Measurements from ENCODE around the gene ISCA1.

- TF ChIP-seq POLR2AphosphoS5 (IDR thresholded peaks at IDR 0.05; ENCODE audit: low read depth, low read length) (no peak), POLR2A (IDR thresholded peaks at IDR 0.05; ENCODE audit: low read depth, low read length) (no peak), SPI1 (IDR thresholded peaks at IDR 0.05; ENCODE audit: low read depth, low read length) (no peak), TAF1 (IDR thresholded peaks at IDR 0.05; ENCODE audit: low read depth, low read length) (no peak), POU2F2 (IDR thresholded peaks at IDR 0.05; ENCODE audit: low read depth, low read length) (no peak), PAX5 (IDR thresholded peaks at IDR 0.05; ENCODE audit: insufficient read depth, low read length, severe bottlenecking) (no peak)
Observed at GRCh38 chr9:86272221-86272620, 10.1 kb downstream of the ISCA1 start.
